NCI-H2107 treated with DMSO at 0.1 percent for 48 hours (cell line): ENCODE data around the gene SCN11A.

Experiments
- DNase-seq: peaks from one replicate; lab custom pipeline; 2025; ENCODE audit not compliant: unreplicated experiment; lab: John Stamatoyannopoulos, UW

SCN11A gene

DNA sequence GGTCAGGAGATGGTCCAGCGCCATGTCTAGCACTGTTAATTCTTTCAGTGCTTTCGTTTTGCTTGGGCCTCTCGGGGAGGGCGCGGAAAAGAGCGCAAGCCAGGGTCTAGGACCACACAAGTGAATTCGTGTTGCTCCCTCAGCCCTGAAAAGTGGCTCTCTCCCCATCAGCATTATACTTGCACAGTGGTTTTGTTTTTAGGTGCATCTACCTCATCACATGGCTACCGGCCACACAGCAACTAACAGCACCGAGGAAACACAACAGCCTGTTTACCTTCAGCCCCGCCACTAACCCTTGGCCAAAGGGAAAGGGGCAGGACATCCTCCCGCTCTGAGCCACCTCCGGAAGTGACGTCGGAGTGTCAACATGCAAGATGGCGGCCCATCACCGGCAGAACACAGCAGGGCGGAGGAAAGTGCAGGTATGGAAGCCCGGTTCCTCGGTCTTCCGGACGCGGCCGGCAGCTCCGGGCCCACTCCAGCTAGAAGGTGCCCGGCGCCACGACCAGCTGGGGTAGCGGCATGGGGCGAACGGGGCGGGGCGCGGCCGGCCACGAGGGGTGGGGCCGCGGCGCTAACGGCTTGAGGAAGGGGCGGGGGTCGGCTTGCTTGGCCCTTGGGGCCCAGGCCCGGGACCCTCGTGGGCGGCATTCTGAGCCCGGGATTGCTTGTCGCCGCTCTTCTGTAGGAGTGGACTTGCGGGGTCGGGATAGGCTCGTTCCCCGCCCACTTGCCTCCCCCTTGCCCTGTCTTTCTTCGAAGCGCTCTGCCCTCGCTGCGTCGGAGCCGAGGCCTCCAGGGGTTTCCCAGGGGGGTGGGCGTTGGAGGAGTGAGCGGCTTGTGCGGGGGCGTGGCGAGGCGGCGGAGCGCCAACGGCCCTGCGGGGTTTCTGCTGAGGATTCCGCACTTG, at the start of gene SCN11A, which contains the start of gene WDR48:
TSS of gene SCN11A (minus strand) at position 296 of the 913 bp plus-strand sequence. CDS start 101,582 bp downstream, outside the sequence.
TSS of gene WDR48 (plus strand) at position 368 of the 913 bp plus-strand sequence. CDS start at position 378, 10 bp downstream.
- DNase-seq = peak; percentile 65

DNA sequence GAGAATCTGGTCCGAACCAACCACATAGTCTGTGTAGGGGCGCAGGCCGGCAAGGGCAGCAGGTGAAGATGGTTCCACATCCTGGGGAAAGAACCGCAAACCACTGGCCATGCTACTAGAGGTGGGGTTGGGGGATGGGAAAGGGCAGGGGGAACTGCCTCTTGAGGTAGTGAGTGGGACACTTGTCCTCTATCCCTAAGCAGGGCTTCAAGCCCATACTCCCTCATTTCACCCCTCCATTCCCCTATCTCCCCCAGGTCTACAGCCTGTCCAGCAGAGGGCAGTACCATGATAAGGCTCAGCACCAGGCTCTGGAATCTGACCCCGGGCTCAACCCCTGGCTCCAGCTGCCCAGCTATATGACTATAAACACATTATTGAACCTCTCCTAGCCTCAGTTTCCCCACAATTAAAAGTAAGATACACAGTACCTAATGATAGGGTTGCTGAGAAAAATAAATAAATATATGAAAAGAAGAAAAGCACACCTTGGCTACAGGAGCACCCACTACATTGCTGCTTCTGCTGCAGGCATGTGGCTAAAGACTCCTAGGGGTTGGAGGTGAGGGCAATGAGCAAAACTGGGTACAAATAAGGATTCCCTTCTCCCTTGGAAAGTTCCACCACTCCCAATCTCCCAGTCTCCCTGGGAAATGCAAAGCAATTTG, 49.4 kb upstream of the SCN11A start:
- DNase-seq = no peak

DNA sequence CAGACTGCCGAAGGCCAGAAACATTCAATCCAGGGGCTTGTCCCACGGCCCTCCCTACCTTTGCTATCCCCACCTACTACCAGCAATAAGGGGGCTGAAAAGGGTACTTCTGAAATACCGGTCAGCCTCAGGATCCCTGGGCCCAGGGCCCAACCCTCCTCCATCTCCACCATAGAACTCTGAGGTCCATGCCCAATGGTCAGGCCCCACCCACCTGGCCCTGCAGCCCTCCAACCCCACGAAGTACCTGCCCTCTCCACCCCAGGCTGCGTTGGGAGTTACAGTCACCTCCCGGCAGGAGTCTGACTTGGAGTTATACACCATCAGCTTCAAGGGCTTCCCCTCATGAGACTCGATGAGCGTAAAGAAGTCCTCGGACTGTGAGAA, 48.7 kb upstream of the SCN11A start:
- DNase-seq = no peak

DNA sequence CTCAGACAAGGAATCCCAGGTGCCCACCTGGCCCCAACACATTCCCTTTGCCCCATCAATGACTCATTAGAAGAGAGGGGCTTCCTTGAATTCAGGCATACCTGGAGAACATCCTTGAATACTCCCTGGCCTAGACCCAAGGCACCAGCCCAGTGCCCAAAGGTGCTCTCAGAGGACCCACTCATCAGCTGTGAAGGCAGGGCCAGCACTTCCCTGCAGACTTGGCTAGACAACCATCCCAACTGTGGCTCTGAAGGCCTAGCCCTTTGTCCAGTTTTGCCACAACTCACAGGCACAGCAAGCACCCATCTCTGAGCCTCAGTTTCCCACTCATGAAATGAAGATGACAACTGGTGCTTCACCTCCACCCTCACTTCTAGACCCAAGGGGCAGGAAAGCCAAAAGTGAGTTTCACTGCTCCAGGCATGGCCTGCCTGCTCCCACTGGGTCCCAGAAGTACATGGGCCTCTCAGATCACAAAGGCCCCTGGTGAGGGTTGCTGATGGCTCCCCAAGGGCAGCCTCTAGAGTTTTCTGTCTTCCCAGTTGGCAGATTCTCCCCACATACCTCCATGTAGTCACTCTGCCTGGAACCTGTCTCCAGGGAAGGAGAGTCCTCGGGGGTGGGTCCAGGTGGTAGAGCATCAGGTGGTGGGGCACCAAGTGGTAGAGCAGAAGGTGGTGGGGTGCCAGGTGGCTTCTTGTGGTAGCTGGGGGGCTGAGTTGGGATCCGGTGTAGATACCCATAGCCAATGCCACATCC, 48.2 kb upstream of the SCN11A start:
- no peak for DNase-seq

DNA sequence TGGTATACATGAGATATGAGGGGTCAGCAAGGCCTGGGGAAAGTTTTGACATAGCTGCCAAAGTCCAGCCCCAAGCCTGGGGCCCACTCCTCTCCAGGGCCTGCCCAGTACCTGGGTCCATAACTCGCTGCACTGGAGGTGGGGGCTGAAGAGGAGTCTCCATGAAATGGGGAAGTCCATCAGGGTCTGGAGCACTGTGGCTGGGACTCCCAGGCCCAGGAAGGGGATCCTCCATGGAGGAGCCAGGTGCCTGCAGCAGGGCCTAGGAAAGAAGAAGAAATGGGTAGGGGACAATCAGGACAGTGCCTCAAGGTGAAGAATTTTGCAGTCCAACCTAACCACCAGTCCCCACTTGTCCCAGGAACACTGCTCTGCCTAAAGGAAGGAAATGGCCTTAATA, 47.5 kb upstream of the SCN11A start:
- DNase-seq = no peak

DNA sequence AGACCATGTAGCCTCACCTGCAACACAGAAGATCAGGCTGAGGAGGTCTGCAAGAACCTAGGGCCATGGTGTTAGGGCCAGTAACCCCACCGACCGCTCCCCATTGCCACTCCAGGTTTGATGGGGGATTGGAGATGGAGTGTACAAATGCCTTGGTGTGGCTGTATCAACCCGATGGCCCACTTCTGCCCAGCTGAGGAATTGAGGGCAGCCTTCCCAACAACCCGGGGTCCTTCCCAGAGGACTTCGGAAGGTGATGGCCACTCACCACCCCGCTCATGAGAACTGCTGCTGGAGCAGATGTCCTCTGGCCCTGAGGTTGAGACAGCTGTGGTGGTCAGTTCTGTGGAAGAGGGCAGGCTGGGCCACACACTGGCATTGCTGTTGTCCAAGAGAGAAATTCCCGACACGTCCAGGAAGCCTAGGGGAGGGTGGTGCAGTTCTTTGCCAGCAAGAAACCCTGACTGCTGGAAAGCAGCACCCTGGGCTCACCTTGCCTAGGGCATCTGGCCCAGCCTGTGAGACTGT, 46.8 kb upstream of the SCN11A start:
- DNase-seq = no peak

DNA sequence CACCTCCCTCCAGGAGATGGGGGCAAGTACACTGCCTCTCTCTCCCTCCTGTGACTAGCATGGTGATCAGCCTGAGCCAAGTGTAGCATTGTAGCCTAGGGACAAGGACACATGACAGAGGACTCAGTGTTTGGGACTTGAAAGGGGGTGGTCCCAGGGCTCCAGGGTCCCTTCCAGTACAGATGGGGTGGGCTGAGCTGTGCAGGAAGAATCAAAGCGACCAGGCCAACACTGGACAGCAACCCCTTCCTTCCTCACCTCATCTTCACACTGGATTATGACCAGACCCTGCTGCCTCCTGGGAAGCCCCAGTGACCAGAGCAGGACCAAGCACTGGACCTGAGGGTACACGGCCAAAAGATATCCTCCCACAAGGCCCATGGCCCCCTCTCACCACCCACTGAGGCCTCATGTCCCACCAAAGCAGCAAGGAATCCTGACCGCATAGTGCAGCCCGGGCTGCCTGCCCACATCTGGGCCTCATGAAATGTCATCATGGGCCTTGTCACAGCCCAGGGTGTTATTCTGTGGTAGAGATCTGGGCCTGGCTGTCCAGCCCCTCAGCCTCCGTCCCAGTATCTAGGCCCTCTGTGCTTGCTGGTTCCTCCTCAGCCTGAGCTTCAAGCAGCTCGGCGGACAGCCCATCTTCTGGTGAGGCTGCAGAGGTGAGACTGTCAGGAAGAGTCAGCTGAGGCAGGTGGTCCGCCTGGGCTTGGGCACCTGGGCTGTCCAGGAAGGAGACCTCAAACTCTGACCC, 46.1 kb upstream of the SCN11A start:
- no peak for DNase-seq

DNA sequence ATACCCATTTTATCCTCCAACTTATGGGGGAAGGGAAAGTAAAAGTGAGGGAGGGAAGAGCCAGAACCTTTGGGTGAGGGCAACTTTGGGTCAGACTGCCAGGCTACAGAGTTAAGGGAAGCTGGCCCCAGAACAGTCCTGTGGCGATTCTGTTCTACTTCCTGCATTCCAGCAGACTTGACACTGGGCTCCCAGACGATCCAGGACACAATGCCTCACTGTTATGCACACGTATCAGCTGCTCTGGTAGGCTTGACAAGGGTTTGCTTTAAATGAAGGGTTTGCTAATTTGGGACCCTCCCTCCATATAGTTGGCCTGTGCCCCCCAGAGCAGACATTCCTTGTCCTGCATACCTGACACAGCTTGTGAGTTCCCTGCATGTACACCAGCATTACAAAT, 45.0 kb upstream of the SCN11A start:
- no peak for DNase-seq

DNA sequence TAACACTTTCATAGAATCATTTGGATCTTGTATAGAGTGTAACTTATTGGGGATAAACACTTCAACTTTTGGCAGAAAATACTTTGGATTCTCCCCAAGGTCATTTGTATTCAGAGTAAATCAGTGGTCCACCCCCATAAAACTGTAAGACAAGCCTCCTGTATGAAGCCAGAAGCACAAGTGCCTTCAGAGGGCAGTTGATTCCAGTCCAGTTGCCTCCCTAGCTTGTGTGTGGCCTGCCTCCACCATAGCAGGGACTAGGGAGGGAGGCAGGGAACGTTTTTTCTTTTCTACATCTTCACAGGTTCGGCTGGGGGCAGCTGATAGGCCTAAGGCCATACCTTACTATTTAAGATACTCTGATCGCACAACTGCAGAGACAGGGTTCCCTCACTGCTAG, 44.0 kb upstream of the SCN11A start:
- no peak for DNase-seq

DNA sequence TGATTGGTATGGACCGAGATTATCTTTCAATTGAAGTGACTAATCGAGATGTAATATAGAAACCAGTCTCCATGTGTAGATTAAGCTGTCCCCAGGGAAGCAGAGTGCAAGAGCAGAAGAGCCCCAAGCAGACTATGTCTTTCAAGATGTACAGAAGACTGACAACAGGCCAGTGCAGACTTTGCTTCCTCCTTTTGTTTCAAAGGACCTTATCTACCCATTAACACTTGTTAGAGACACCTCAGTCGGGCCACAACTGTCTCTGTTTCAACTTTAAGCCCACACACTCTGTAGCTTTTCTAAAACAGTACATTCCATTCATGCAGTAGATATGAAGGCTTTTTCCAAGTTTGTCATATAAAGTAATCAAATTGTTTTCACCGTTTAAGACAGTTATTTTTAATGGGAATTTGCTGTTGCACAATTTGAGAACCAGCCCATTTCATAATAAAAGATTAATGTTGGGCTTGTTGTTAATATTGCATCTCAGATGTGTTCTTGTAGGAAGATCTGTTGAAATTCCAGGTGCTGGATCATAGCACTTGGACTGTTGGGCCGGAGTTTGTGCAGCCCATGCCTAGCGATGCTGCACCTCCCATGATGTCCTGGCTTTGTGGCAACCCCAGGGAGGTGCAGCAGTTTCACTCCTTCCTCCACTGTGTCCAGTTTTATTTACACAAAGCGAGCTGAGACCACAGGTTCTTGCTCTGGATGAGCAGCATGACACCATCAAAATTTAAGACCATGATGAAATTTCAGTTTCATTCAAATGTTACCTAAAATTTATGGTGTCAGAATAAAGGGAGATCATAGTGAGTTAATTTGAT, 43.3 kb upstream of the SCN11A start:
- no peak for DNase-seq

DNA sequence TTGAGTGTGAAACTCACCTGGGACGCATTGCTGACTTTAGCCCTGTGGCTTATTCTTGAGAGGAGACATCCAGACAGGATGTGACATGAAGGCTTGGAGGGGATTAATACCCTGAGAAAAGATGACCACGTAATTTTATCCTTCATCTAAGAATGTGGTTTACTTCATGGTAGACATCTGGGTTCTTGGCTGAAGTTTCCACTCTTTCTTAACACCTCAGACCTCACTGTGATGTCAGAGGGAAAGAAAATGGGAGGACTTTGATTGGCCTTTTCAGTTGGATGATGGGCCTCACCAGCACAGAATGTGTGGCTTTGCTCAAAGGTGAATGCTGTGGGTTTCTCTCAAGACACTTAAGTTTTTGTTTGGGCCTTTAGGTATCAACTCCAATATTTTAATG, 39.2 kb upstream of the SCN11A start:
- DNase-seq = no peak

DNA sequence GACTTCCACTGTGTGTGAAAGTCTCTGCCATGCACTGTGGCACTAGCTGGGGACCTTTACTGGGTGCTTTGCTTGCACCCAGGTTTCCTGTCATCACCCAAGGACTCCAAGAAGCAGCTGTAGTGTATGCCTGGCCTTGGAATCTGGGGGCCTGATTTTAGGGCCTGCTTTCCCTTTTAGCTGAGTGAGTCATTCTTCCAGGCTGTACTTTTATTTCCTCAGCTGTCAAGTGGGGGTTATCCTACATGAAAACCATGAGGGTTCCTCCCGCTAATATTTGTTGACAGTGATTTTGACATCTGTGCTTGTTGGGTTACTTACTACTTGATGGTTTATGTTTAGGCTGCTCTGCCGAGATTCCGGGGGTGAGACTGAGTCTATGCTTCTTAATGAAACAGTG, 37.1 kb upstream of the SCN11A start:
- DNase-seq = no peak

DNA sequence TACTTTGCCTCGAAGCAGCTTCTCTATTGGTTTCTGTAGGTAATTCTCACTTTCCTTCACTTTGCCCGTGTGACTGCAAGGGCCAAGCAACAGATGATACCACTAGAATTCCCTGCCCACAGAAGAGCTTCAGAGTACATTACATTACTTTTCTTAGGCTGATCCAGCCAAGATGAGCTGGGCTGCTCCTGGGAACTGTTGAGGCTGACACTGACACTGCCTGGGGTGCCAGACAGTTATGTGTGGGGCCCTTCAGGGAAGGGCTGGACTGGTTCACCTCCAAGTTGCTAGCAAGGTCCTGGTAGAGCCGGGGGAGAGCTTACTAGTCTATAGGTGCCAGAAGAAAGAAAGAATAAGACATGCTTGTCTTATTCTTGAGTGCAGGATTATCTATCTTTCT, 36.7 kb upstream of the SCN11A start:
- DNase-seq = no peak

DNA sequence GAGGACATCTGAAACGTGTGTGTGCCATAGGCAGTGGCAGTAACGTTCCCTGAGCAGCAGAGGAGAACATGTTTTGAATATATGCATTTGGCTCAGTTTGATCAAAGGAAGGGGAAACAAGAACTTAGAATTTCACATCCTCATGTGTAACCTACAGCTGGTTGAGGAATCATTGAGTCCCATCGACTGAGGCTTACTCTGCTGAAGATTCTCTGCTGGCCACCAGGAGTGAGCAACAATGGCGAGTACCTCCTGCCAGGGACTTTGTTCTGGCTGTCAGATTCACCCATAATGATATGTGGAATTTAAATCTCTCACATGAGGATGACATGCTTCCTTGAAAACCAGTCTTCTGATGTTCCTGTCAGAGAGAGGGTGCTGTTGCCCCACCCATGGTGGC, 34.4 kb upstream of the SCN11A start:
- no peak for DNase-seq

DNA sequence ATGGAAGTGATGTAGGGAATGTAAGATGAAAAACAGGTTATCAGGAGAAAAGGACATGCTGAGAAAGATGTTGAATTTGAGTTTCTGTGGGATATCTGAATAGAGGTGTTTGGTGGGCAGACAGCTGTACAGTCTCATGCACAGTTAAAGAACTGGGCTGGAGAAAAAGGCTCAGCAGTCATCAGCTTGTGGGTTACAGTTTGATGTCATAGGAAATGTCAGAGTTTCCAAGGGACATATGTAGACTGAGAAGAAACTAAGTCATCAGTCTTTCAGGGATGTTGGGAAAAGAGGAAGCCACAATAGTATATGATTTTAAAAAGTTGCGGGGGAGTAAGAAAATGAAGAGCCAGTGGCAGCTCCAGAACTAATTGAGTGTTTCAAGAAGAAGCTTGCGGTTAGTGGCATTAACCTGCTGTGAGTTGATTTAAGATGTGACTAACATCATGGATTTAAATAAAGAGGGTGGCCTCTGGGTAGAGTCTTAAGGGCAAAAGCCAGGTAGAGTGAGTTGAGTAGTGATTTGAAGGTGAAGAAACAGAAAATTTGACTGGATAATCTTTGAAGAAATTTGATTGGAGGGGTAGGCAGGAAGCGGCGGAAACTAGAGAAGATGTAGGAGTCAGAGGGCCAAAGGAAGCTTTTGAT, 31.0 kb upstream of the SCN11A start:
- no peak for DNase-seq

DNA sequence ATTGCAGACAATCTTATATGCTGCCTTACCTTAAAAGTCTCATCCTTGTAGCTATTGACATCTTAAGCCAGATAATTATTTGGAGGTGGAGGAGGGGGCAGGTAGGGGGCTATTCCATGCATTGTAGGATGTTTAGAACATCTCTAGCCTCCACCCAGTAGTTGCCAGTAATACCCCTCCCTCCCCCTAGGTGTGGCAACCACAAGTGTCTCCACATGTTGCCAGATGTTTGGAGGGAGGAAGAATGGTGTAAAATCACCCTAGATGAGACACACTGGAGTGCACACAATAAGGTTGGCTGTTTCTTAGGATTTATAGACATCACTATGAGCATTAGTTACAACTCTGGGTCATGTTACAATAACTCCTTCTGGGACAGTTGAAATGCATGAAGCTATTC, 28.3 kb upstream of the SCN11A start:
- no peak for DNase-seq

DNA sequence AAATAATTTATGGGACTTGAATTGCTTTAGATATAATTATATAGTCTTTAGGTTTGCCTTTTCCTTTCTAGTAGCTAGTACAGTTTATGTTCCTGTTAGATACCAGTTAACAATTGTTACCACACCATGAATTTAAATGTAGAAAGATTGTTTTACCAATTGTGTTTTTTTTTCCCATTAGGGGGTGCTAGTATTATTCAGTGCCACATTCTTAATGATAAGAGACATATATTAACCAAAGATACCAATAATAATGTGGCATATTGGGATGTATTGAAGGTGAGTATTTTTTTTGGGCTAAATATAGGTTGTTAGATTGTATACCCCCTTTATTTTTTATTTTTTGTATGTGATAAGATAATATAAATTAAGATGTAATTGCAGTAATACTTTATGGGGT, 27.8 kb upstream of the SCN11A start:
- no peak for DNase-seq

DNA sequence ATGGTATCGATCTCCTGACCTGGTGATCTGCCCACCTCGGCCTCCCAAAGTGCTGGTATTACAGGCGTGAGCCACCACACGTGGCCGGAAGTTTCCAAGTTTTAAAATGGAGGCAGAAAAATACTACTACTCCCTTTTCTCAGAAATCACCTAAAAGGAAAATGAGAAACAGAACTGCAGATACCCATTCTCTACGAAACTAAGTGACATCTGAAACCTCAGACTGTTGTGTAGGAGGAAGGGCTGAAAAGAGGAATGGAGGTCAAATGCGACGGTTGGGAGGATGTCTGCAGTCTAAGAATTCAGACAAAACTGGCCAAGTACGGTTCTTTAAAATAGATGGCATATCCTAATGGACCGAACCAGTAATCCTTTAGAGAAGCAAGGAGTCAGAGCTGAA, 24.2 kb upstream of the SCN11A start:
- no peak for DNase-seq

DNA sequence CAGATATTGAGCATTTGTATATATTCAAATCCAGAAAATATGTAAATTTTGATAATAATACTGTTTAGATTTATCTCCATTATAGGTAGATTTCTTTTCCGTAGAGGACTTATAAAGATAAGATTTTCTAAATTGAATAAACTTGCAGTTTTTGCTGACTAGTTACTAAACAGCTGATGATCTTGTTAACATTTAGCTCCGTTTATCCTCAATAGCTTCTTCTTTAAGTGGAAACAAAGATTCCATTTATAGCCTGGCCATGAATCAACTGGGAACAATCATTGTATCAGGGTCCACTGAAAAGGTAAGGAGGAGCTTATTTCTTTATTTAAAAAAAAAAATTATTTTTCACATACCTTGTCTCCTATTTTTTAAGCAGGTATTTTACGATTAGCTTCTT, 16.8 kb upstream of the SCN11A start:
- no peak for DNase-seq
